Ectodermal cell (in vitro differentiated cells): ENCODE data around the gene HECTD4.
"Not testable (repeated sequence)": the region's sequence is repeated elsewhere in the genome, so short reads cannot be mapped to it uniquely, and the experiment has no call there.

Experiments used
- H3K27ac ChIP-seq: 2 replicates; pipeline ENCODE4 v1.7.0; 2013; ENCODE audit warnings: mild to moderate bottlenecking, low read depth, low read length; ENCODE audit not compliant: insufficient read depth, poor library complexity, severe bottlenecking
- H3K27me3 ChIP-seq: 2 replicates; pipeline ENCODE4 v1.7.0; 2013; ENCODE audit warnings: mild to moderate bottlenecking, low read length; ENCODE audit not compliant: insufficient read depth, control insufficient read depth, poor library complexity, severe bottlenecking
- H3K36me3 ChIP-seq: one replicate; pipeline ENCODE4 v1.7.0; 2013; ENCODE audit warnings: low read length; ENCODE audit not compliant: control insufficient read depth, insufficient read depth
- H3K4me1 ChIP-seq: one replicate; pipeline ENCODE4 v1.7.0; 2013; ENCODE audit warnings: low read length; ENCODE audit not compliant: control insufficient read depth, insufficient read depth
- H3K4me3 ChIP-seq: 2 replicates; pipeline ENCODE4 v1.7.0; 2013; ENCODE audit warnings: low read depth, low read length, control low read depth; ENCODE audit not compliant: insufficient read depth
- H3K9me3 ChIP-seq: 2 replicates; pipeline ENCODE4 v1.7.0; 2013; ENCODE audit warnings: mild to moderate bottlenecking, low read length, moderate library complexity; ENCODE audit not compliant: control insufficient read depth
- WGBS, 2 experiments: methylation state at CpG; one replicate each; pipeline ENCODE4 v1.1.7; 2013; ENCODE audit warnings: missing lambda C conversion rate in 2 of 2; 5-methylcytosine and 5-hydroxymethylcytosine counted together

Gene HECTD4

GRCh38 chr12:112357214-112357613, 25.0 kb downstream of the HECTD4 start:
- H3K36me3 ChIP-seq, result no peaks in the 10 kb centered on the region
- H3K4me1 ChIP-seq, result no peaks in the 10 kb centered on the region
- H3K9me3 ChIP-seq, result no peaks in the 10 kb centered on the region
- no peaks in the 10 kb centered on the region for H3K27me3 ChIP-seq
- no peak overlapping the region for H3K27ac ChIP-seq
- 88 to 97% methylated on average over 2 of the region's 2 CpGs for WGBS, 2 experiments
- H3K4me3 ChIP-seq, result no peak overlapping the region

DNA sequence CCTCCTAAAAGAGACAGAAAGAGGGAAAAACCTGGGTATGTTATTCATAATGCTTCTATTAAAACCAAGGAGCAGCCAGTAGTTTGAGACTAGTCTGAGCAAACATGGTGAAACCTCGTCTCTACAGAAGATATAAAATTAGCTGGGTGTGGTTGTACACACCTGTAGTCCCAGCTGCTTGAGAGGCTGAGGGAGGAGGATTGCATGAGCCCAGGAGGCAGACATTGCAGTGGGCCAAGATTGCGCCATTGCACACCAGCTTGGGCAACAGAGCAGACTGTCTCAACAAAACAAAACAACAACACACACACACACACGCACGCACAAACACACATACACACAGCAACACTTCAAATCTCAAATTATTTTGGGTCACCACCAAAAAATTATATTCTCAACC, 27.8 kb downstream of the HECTD4 start:
- no peaks in the 10 kb centered on the region for H3K4me1 ChIP-seq
- 89 to 95% methylated on average over 4 of the region's 4 CpGs for WGBS, 2 experiments
- no peak overlapping the region for H3K27ac ChIP-seq
- no peaks in the 10 kb centered on the region for H3K9me3 ChIP-seq
- H3K36me3 ChIP-seq, result no peaks in the 10 kb centered on the region
- no peaks in the 10 kb centered on the region for H3K27me3 ChIP-seq
- no peak overlapping the region for H3K4me3 ChIP-seq

GRCh38 chr12:112353393-112353792, 28.8 kb downstream of the HECTD4 start:
- 89 to 96% methylated on average over 3 of the region's 3 CpGs for WGBS, 2 experiments
- H3K4me1 ChIP-seq, result no peaks in the 10 kb centered on the region
- no peaks in the 10 kb centered on the region for H3K27me3 ChIP-seq
- H3K9me3 ChIP-seq, result no peaks in the 10 kb centered on the region
- no peak overlapping the region for H3K4me3 ChIP-seq
- H3K36me3 ChIP-seq, result no peaks in the 10 kb centered on the region
- no peak overlapping the region for H3K27ac ChIP-seq

DNA sequence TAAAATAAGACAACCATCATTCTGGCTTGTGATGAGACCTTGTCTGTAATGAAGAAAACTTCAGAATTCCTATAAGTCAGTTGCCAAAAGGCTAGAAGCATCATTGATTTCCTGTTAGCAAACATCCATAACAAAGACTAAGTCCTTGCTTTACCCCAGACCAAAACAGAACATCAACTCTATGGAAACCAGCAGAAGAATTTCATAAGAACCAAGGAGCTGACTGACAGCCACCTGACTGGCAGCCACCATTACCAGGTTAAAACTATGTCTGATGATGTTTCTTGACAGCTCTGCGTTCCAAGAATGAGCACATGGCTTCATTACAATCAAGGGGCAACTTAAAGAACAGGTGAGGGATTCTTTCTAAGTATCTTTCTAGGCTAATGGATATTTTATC, 29.3 kb downstream of the HECTD4 start:
- Histone ChIP-seq H3K4me1 (no peaks in the 10 kb centered on the region), H3K36me3 (no peaks in the 10 kb centered on the region), H3K4me3 (no peak overlapping the region), H3K9me3 (no peaks in the 10 kb centered on the region), H3K27ac (no peak overlapping the region), H3K27me3 (no peaks in the 10 kb centered on the region)
- WGBS, 2 experiments, result 95 to 100% methylated on average over 1 of the region's 1 CpG

DNA sequence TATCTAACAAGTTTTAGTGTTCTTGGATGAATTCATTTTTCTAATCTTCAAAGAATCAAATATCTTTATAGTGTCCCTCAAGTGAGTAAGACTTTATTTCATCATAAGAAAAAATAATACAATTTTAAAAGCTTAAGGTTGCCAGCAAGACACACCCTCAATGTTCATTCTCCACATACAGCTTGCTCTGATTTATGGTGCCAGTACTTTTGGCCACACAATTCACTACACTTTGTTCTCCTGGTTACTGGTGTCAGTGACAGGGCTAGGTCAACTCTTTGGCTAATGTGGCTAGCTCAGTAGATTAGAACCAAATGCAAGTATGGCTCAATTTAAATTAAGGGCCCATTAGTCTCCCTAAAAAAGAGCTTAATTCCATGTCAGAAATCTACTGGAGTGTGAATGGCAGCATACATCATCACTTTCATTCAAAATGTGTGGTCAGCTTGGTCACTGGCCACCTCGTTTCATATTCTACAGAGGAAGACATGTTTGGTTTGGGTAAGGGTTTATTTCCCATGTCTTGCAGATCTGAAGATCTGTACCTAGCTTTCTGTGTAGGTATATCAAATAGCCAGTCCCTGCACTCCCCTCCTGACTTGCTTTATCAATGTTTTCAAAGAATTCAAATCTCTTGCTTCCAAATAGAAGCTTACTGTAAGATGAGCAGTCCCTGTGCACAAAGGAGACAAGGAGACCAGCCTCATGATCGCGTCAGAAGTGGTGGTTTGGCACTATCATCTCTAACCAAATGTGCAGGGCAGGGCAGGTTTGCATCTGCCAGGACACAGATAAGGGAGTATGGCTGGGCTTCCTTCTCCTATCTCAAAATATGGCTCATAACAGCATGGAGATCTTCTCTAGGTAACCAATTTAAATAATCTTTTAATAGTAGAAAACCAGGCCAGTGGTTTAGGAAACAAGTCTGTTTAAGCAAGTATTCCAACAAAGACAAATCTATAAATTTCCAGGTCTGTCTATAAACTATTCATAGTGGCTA, 31.3 kb downstream of the HECTD4 start:
- no peak overlapping the region for H3K4me3 ChIP-seq
- no peaks in the 10 kb centered on the region for H3K27me3 ChIP-seq
- 92 to 95% methylated on average over 3 of the region's 3 CpGs for WGBS, 2 experiments
- H3K36me3 ChIP-seq, result no peaks in the 10 kb centered on the region
- no peaks in the 10 kb centered on the region for H3K4me1 ChIP-seq
- H3K9me3 ChIP-seq, result no peaks in the 10 kb centered on the region
- H3K27ac ChIP-seq, result no peak overlapping the region

DNA sequence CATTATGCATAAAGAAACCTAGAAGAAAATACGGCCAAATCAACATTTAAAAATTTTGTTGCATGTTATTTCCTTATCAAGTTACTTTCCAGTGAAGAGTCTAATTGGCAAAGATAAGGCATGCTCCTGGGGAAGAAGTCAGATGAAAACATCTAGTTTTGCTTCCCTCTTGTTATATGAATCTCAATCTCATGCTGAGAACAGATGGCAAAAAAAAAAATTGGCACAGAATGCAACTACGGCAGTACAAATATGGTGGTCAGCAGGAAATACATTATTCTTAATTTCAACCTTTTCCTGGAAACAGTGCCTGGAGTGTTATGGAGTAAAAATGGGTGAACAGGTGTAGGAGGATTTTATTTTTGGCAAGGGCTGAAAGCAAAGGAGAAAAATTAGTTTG, 32.8 kb downstream of the HECTD4 start:
- WGBS, 2 experiments, result 94% methylated on average over 2 of the region's 2 CpGs; no CpG with 5 or more reads in 1 of the 2 experiments

DNA sequence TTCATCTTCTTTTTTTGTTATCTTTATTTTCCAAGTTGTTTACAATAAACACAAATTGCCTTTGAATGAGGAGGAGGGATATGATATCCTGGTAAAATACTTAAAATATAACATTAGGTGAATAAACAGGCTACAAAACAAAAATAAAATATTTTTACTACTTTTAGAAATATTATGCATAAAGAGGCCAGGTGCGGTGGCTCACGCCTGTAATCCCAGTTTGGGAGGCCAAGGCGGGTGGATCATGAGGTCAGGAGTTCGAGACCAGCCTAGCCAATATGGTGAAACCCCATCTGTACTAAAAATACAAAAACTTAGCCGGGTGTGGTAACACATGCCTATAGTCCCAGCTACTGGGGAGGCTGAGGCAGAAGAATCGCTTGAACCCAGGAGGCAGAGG, 33.3 kb downstream of the HECTD4 start:
- H3K9me3 ChIP-seq, H3K4me1 ChIP-seq, H3K36me3 ChIP-seq, H3K27ac ChIP-seq, H3K27me3 ChIP-seq, H3K4me3 ChIP-seq: not testable (repeated sequence)
- WGBS, 2 experiments, result 92 to 93% methylated on average over 6 of the region's 6 CpGs

More for the DNA sequence above, 32.8 kb downstream of the HECTD4 start:
- H3K27ac ChIP-seq, result no peak overlapping the region
- no peaks in the 10 kb centered on the region for H3K4me1 ChIP-seq
- no peaks in the 10 kb centered on the region for H3K36me3 ChIP-seq
- H3K4me3 ChIP-seq, result no peak overlapping the region
- no peaks in the 10 kb centered on the region for H3K27me3 ChIP-seq
- H3K9me3 ChIP-seq, result no peaks in the 10 kb centered on the region

DNA sequence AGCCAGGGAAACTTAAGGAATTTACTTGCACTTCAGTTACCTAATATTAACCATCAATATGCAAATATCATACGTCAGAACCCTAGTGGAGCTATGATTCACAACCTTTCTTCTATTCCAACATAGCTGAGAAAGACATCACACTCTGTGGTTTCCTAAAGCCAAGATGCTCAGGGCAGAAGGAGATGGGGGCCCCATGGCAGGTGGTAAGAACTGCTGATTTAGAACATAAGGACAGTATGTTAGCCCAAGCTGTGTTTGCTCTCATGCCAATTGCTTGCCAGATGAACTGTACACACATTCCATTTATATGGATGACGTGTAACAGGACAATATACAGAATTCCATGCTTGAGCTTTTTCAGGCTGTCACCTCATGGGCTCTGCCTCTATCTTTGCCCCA, 34.6 kb downstream of the HECTD4 start:
- 96 to 98% methylated on average over 2 of the region's 2 CpGs for WGBS, 2 experiments
- Histone ChIP-seq H3K36me3 (no peaks in the 10 kb centered on the region), H3K27ac (no peak overlapping the region), H3K4me1 (no peaks in the 10 kb centered on the region), H3K27me3 (no peaks in the 10 kb centered on the region), H3K9me3 (no peaks in the 10 kb centered on the region), H3K4me3 (no peak overlapping the region)

- Histone ChIP-seq H3K27ac (no peak overlapping the region), H3K36me3 (no peaks in the 10 kb centered on the region), H3K9me3 (no peaks in the 10 kb centered on the region), H3K4me3 (no peak overlapping the region), H3K4me1 (no peaks in the 10 kb centered on the region), H3K27me3 (no peaks in the 10 kb centered on the region)
- WGBS, 2 experiments, result 52 to 56% methylated on average over 1 of the region's 1 CpG
These were observed 36.0 kb downstream of the HECTD4 start for GRCh38 chr12:112346194-112346593.

DNA sequence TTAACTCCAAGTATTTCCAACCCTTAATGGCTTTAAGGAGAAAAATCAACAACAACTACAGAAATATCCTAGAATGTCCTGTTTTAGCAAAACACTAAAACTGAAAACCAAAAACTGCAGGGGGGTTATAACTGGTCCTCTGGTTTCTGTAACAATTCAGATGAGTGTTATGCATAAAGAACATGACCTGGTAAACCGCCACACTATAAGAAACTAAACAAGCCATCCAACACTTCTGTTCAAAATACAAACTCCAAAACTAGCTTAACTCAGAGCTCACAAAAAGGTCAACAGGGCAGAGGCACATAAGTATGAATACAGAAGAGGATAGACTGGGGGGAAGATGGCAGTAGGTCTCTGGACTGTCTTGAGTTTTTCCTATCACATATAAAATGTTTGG, 38.0 kb downstream of the HECTD4 start:
- Histone ChIP-seq H3K27ac (no peak overlapping the region), H3K27me3 (no peaks in the 10 kb centered on the region), H3K36me3 (no peaks in the 10 kb centered on the region), H3K9me3 (no peaks in the 10 kb centered on the region), H3K4me3 (no peak overlapping the region), H3K4me1 (no peaks in the 10 kb centered on the region)
- WGBS, 2 experiments, result 83 to 100% methylated on average over 1 of the region's 1 CpG
